Amniotic stem cell (primary cell): ENCODE measurements around the gene BLOC1S5.
"Not testable (repeated sequence)": the region's sequence is repeated elsewhere in the genome, so short reads cannot be mapped to it uniquely, and the experiment has no call there.

ENCODE experiments used
- DNase-seq: peaks from one replicate; lab custom pipeline; 2025; lab: John Stamatoyannopoulos, UW

BLOC1S5 gene

GRCh38 chr6:7992002-7992815, 72.0 kb downstream of the BLOC1S5 start:
- peak; percentile 37 for DNase-seq

GRCh38 chr6:7991536-7991935, 72.7 kb downstream of the BLOC1S5 start:
- DNase-seq = no peak

GRCh38 chr6:7986219-7986618, 78.0 kb downstream of the BLOC1S5 start:
- DNase-seq = no peak

GRCh38 chr6:7983967-7984366, 80.2 kb downstream of the BLOC1S5 start:
- not testable (repeated sequence) for DNase-seq

GRCh38 chr6:7979831-7980230, 84.4 kb downstream of the BLOC1S5 start:
- DNase-seq = no peak

GRCh38 chr6:7978736-7979135, 85.5 kb downstream of the BLOC1S5 start:
- DNase-seq = no peak

GRCh38 chr6:7976485-7977056, 87.6 kb downstream of the BLOC1S5 start:
- no peak for DNase-seq

- DNase-seq = no peak
Observed at GRCh38 chr6:7975764-7976146, 88.4 kb downstream of the BLOC1S5 start.

- DNase-seq = no peak
Observed at GRCh38 chr6:7974938-7975763, 89.0 kb downstream of the BLOC1S5 start.

- DNase-seq = no peak
Observed at GRCh38 chr6:7974565-7974937, 89.6 kb downstream of the BLOC1S5 start.

GRCh38 chr6:7973584-7973983, 90.6 kb downstream of the BLOC1S5 start:
- no peak for DNase-seq

GRCh38 chr6:7971499-7971898, 92.7 kb downstream of the BLOC1S5 start:
- DNase-seq = no peak

- no peak for DNase-seq
Observed at GRCh38 chr6:7970616-7971015, 93.6 kb downstream of the BLOC1S5 start.
